Kidney (tissue), 14 donors: ENCODE measurements around the gene KDM8. TPM values are rescaled to one million over a fixed set of nuclear protein-coding genes. Genes with fewer than 3 reads are reported as not detected.

Experiments
- DNase-seq, 5 donors: peaks; one replicate each; pipeline ENCODE4 v3.0.0-alpha.2; 2013 to 2020
- FAIRE-seq: peaks from 2 replicates; lab custom pipeline; 2012; peaks lifted over from hg19 to GRCh38; lab: Jason Lieb, UNC
- H3K27ac ChIP-seq, 2 donors: one replicate each; pipeline ENCODE4 v1.7.0; 2013; ENCODE audit warnings: low read depth in 2 of 2, low read length in 2 of 2, inconsistent platforms in 1 of 2
- H3K27me3 ChIP-seq: one replicate; pipeline ENCODE4 v1.7.1; 2013; ENCODE audit warnings: low read length, inconsistent platforms; ENCODE audit not compliant: control insufficient read depth, insufficient read depth
- H3K36me3 ChIP-seq, 3 donors: one replicate each; pipeline versions ENCODE4 v1.7.0 to v1.7.1; 2013; ENCODE audit warnings: low read length in 3 of 3, control low read depth in 1 of 3, inconsistent platforms in 1 of 3; ENCODE audit not compliant: insufficient read depth in 3 of 3, control insufficient read depth in 2 of 3
- H3K4me1 ChIP-seq, 3 donors: one replicate each; pipeline versions ENCODE4 v1.7.0 to v1.7.1; 2013; ENCODE audit warnings: low read length in 3 of 3, inconsistent platforms in 1 of 3, low read depth in 1 of 3; ENCODE audit not compliant: control insufficient read depth in 2 of 3, insufficient read depth in 2 of 3
- H3K4me3 ChIP-seq, 3 donors: one replicate each; pipeline versions ENCODE4 v1.7.0 to v1.8.1; 2013; ENCODE audit warnings: low read length in 3 of 3, control low read depth in 1 of 3, inconsistent platforms in 1 of 3
- H3K9ac ChIP-seq, 3 donors: one replicate each; pipeline versions ENCODE4 v1.7.0 to v1.7.1; 2013; ENCODE audit warnings: low read length in 3 of 3, control low read depth in 1 of 3, inconsistent platforms in 1 of 3
- H3K9me3 ChIP-seq, 3 donors: one replicate each; pipeline versions ENCODE4 v1.7.0 to v1.7.1; 2013; ENCODE audit warnings: low read length in 3 of 3, control low read depth in 1 of 3, inconsistent platforms in 1 of 3; ENCODE audit not compliant: control insufficient read depth in 2 of 3, insufficient read depth in 1 of 3
- CTCF ChIP-seq: IDR thresholded peaks from 3 replicates; pipeline ENCODE4 v1.5.1; 2012; ENCODE audit warnings: mild to moderate bottlenecking, moderate library complexity, borderline replicate concordance; ENCODE audit not compliant: insufficient read depth; ENCODE audit errors: extremely low read depth
- intact Hi-C: fragments of 100-400 bp; cut with DNase I; formaldehyde crosslinking; loops from one replicate; pipeline ENCODE4 v1.11.1; 2022
- polyA plus RNA-seq: library from polyadenylated mRNA; stranded (reverse); fragments of 350-450 nt; fragmentation: Illumina TruSeq; extraction: RNeasy Lipid Tissue Mini Kit (QIAGEN cat#74804); gene quantifications from one replicate; pipeline ENCODE4 v1.2.3, GENCODE V29; 2014; ENCODE audit warnings: low read depth, low replicate concordance; ENCODE audit not compliant: insufficient read depth
- total RNA-seq: library from RNA; stranded (reverse); fragmentation: NEBNext Ultra II Directional; extraction: Animal tissue kit (Norgen Biotek cat#: 25700); gene quantifications from one replicate; pipeline ENCODE4 v1.2.1, GENCODE V29; 2021
- donor health status: control.
- donor health status: control.
- donor health status: control.
- donor health status: control.
- donor health status: control.
- donor health status: DM: yes; HTN: yes; CAD: no.
- donor health status: Normal renal cell carcinoma (clear cell type).

The KDM8 gene
- total and polyA plus RNA-seq, 2 donors from 2014 or later, result 6.3 to 8.5 TPM

GRCh38 chr16:27235055-27235937 is 32.0 kb downstream of the KDM8 start:
- Histone ChIP-seq H3K36me3 (peaks cover 0 to 16% (median 4%) of the 10 kb centered on the region in 3 donors), H3K9me3 (no peaks in the 10 kb centered on the region), H3K27me3 (no peaks in the 10 kb centered on the region), H3K4me1 (peaks cover 0 to 25% (median 14%) of the 10 kb centered on the region in 3 donors), H3K4me3 (peak overlapping the region in 1 of 3 donors; percentile 4), H3K27ac (peak overlapping the region; percentile 78 to 81), H3K9ac (peak overlapping the region in 1 of 3 donors; percentile 28)
- TF ChIP-seq CTCF, result peak; percentile 63
- FAIRE-seq (no peak), DNase-seq (peak; percentile 58 to 95 (median 72))
- intact Hi-C loops, result loop anchor here (5.0 to 10.0 kb wide), 2 partner anchors 110 to 132 kb away; no protein-coding TSS in a partner anchor

- Histone ChIP-seq H3K36me3 (peaks cover 0 to 15% (median 4%) of the 10 kb centered on the region in 3 donors), H3K4me1 (peaks cover 0 to 23% (median 14%) of the 10 kb centered on the region in 3 donors)
Observed at GRCh38 chr16:27235938-27236245, 32.6 kb downstream of the KDM8 start.

GRCh38 chr16:27236635-27237218 is 33.4 kb downstream of the KDM8 start:
- Histone ChIP-seq H3K27me3 (no peaks in the 10 kb centered on the region), H3K27ac (peak overlapping the region; percentile 65 to 68), H3K9ac (no peak overlapping the region), H3K36me3 (peaks cover 0 to 12% (median 4%) of the 10 kb centered on the region in 3 donors), H3K4me1 (peaks cover 0 to 26% (median 14%) of the 10 kb centered on the region in 3 donors), H3K4me3 (no peak overlapping the region), H3K9me3 (no peaks in the 10 kb centered on the region)
- no peak for TF ChIP-seq CTCF
- intact Hi-C loops, result loop anchor here (5.0 to 10.0 kb wide), 2 partner anchors 108 to 131 kb away; no protein-coding TSS in a partner anchor
- DNase-seq (no peak), FAIRE-seq (no peak)

More at GRCh38 chr16:27235938-27236245, 32.6 kb downstream of the KDM8 start:
- H3K9me3 ChIP-seq, result no peaks in the 10 kb centered on the region
- DNase-seq (no peak), FAIRE-seq (no peak)
- intact Hi-C loops, result loop anchor here (5.0 to 10.0 kb wide), 2 partner anchors 109 to 131 kb away; no protein-coding TSS in a partner anchor
- H3K9ac ChIP-seq, result peak overlapping the region in 1 of 3 donors; percentile 28
- no peak for TF ChIP-seq CTCF
- H3K27me3 ChIP-seq, result no peaks in the 10 kb centered on the region
- peak overlapping the region; percentile 78 to 81 for H3K27ac ChIP-seq
- peak overlapping the region in 1 of 3 donors; percentile 4 for H3K4me3 ChIP-seq
